MCF 10A (cell line): Measurements from ENCODE around the gene PNPLA1. TPM values are rescaled to one million over a fixed set of nuclear protein-coding genes. Genes with fewer than 3 reads are reported as not detected.

Experiments
- BruUV-seq: library from RNA; stranded (reverse); fragments of 400-500 nt; replicated peaks from 2 replicates; lab custom pipeline; 2021; lab: Mats Ljungman, UMichigan
- CTCF ChIA-PET: fragments of 300-600 bp; sonication (Branson Sonifier 250); formaldehyde crosslinking; extraction: SDS; loops from one replicate; lab custom pipeline; 2021; ENCODE audit warnings: antibody characterized with exemption, inconsistent platforms; lab: Yijun Ruan, JAX
- POLR2A ChIA-PET: fragments of 300-600, 350-650 bp; sonication (Branson Sonifier 250); formaldehyde crosslinking; extraction: SDS; loops from one replicate; lab custom pipeline; 2020; ENCODE audit warnings: antibody characterized with exemption, inconsistent platforms; lab: Yijun Ruan, JAX
- DNase-seq: peaks from one replicate; pipeline ENCODE4 v3.0.0-alpha.2; 2018; ENCODE audit not compliant: unreplicated experiment
- H3K27ac Mint-ChIP-seq: one replicate; pipeline ENCODE4 v1.8.0; 2022; ENCODE audit warnings: mild to moderate bottlenecking, low read depth, mixed read lengths; ENCODE audit not compliant: unreplicated experiment
- H3K27me3 Mint-ChIP-seq: one replicate; pipeline ENCODE4 v1.8.0; 2022; ENCODE audit warnings: mixed read lengths; ENCODE audit not compliant: insufficient read depth, unreplicated experiment
- H3K36me3 Mint-ChIP-seq: one replicate; pipeline ENCODE4 v1.8.0; 2022; ENCODE audit warnings: mild to moderate bottlenecking, moderate library complexity, mixed read lengths; ENCODE audit not compliant: insufficient read depth, unreplicated experiment
- H3K4me1 Mint-ChIP-seq: one replicate; pipeline ENCODE4 v1.8.0; 2022; ENCODE audit warnings: mixed read lengths; ENCODE audit not compliant: insufficient read depth, unreplicated experiment
- H3K4me3 Mint-ChIP-seq: one replicate; pipeline ENCODE4 v1.8.0; 2022; ENCODE audit warnings: mild to moderate bottlenecking, moderate library complexity, mixed read lengths; ENCODE audit not compliant: unreplicated experiment
- H3K9me3 Mint-ChIP-seq: one replicate; pipeline ENCODE4 v1.8.0; 2022; ENCODE audit warnings: mixed read lengths; ENCODE audit not compliant: unreplicated experiment
- CTCF ChIP-seq: fragments of 200-600 bp; IDR thresholded peaks from one replicate; pipeline ENCODE4 v1.8.0; 2022; ENCODE audit warnings: antibody characterized with exemption, mild to moderate bottlenecking; ENCODE audit not compliant: unreplicated experiment
- intact Hi-C: fragments of 100-400 bp; cut with micrococcal nuclease; formaldehyde crosslinking; loops from 2 replicates; pipeline ENCODE4 v1.14.1; 2022
- total RNA-seq: library from RNA; stranded (reverse); gene quantifications from 2 replicates; pipeline ENCODE4 v1.2.3, GENCODE V29; 2022

Gene PNPLA1
- total RNA-seq, 1 experiment from 2014 or later, result not detected

- intact Hi-C loops, result no loop called here
- BruUV-seq, result no TSS peak
These were observed 60.5 kb downstream of the PNPLA1 start for GRCh38 chr6:36330366-36330765.

GRCh38 chr6:36331381-36331780 lies 61.5 kb downstream of the PNPLA1 start:
- BruUV-seq, result no TSS peak
- H3K36me3 Mint-ChIP-seq, result peaks cover 4% of the 10 kb centered on the region
- POLR2A ChIA-PET, result no interaction called here
- intact Hi-C loops, result no loop called here
- no peak overlapping the region for H3K4me3 Mint-ChIP-seq
- H3K27ac Mint-ChIP-seq, result no peak overlapping the region
- no peaks in the 10 kb centered on the region for H3K9me3 Mint-ChIP-seq
- no peak for TF ChIP-seq CTCF
- peaks cover 81% of the 10 kb centered on the region for H3K27me3 Mint-ChIP-seq
- DNase-seq, result no peak
- CTCF ChIA-PET, result interaction anchor here (1.7 kb wide), 1 partner anchor 9 kb away, joined by 6 read pairs; no protein-coding TSS in a partner anchor
- no peaks in the 10 kb centered on the region for H3K4me1 Mint-ChIP-seq

More at GRCh38 chr6:36330366-36330765, 60.5 kb downstream of the PNPLA1 start:
- H3K36me3 Mint-ChIP-seq, result peaks cover 4% of the 10 kb centered on the region
- no peak overlapping the region for H3K4me3 Mint-ChIP-seq
- peaks cover 75% of the 10 kb centered on the region for H3K27me3 Mint-ChIP-seq
- ChIA-PET CTCF (interaction anchor here (1.7 kb wide), 1 partner anchor 10 kb away, joined by 6 read pairs; no protein-coding TSS in a partner anchor), POLR2A (no interaction called here)
- no peak for DNase-seq
- no peak overlapping the region for H3K27ac Mint-ChIP-seq
- TF ChIP-seq CTCF, result no peak
- no peaks in the 10 kb centered on the region for H3K4me1 Mint-ChIP-seq
- H3K9me3 Mint-ChIP-seq, result no peaks in the 10 kb centered on the region

- intact Hi-C loops, result no loop called here
- no TSS peak for BruUV-seq
- CTCF ChIA-PET, result interaction anchor here (0.7 to 1.0 kb wide), 2 partner anchors 23 to 33 kb away, joined by 4 read pairs; no protein-coding TSS in a partner anchor
- no peak overlapping the region for H3K27ac Mint-ChIP-seq
- H3K27me3 Mint-ChIP-seq, result peaks cover 75% of the 10 kb centered on the region
- POLR2A ChIA-PET, result no interaction called here
- no peak for DNase-seq
- H3K4me3 Mint-ChIP-seq, result no peak overlapping the region
- no peaks in the 10 kb centered on the region for H3K4me1 Mint-ChIP-seq
- H3K36me3 Mint-ChIP-seq, result peaks cover 4% of the 10 kb centered on the region
- TF ChIP-seq CTCF, result no peak
- no peaks in the 10 kb centered on the region for H3K9me3 Mint-ChIP-seq
These were observed 63.5 kb downstream of the PNPLA1 start for GRCh38 chr6:36333171-36333895.

GRCh38 chr6:36333931-36334725 lies 64.3 kb downstream of the PNPLA1 start:
- Mint-ChIP-seq H3K9me3 (no peaks in the 10 kb centered on the region), H3K4me1 (no peaks in the 10 kb centered on the region), H3K36me3 (peaks cover 4% of the 10 kb centered on the region), H3K4me3 (no peak overlapping the region), H3K27me3 (peaks cover 75% of the 10 kb centered on the region), H3K27ac (no peak overlapping the region)
- intact Hi-C loops, result no loop called here
- POLR2A ChIA-PET, result interaction anchor here (0.6 kb wide), 1 partner anchor 330 kb away, joined by 3 read pairs; no protein-coding TSS in a partner anchor
- DNase-seq, result no peak
- TF ChIP-seq CTCF, result no peak
- CTCF ChIA-PET, result interaction anchor here (0.5 to 1.0 kb wide), 4 partner anchors 13 to 244 kb away, joined by 3 to 4 read pairs (median 4); no protein-coding TSS in a partner anchor
- BruUV-seq, result no TSS peak
